Activated T-cell treated with anti-CD3 and anti-CD28 coated beads, Interleukin-2, amount 50 U/mL, for 4 hours (primary cell): ENCODE results near the gene PCDHGA1. TPM values are rescaled to one million over a fixed set of nuclear protein-coding genes. Genes with fewer than 3 reads are reported as not detected.
"Not testable (repeated sequence)": the region's sequence is repeated elsewhere in the genome, so short reads cannot be mapped to it uniquely, and the experiment has no call there.

Experiments
- ATAC-seq, 2 donors: fragments of 200-7000 bp; cut with Tn5 transposase; one replicate each; pipeline ENCODE4 v1.10.0; 2021
- DNase-seq: peaks from one replicate; pipeline ENCODE4 v3.0.0-alpha.2; 2020
- H3K27me3 Mint-ChIP-seq: one replicate; pipeline ENCODE4 v1.8.0; 2021; ENCODE audit warnings: low read depth, mixed read lengths
- H3K36me3 Mint-ChIP-seq: one replicate; pipeline ENCODE4 v1.8.0; 2022; ENCODE audit warnings: mixed read lengths; ENCODE audit not compliant: insufficient read depth
- H3K4me1 Mint-ChIP-seq: one replicate; pipeline ENCODE4 v1.8.0; 2021; ENCODE audit warnings: low read depth, mixed read lengths
- H3K4me3 Mint-ChIP-seq: one replicate; pipeline ENCODE4 v1.8.0; 2021; ENCODE audit warnings: mild to moderate bottlenecking, moderate library complexity, mixed read lengths
- H3K9me3 Mint-ChIP-seq: one replicate; pipeline ENCODE4 v1.8.0; 2021; ENCODE audit warnings: mixed read lengths
- total RNA-seq, 3 donors: library from RNA; stranded (reverse); gene quantifications; one replicate each; pipeline ENCODE4 v1.2.1, GENCODE V29; 2021

The PCDHGA1 gene
- total RNA-seq, 3 donors from 2014 or later = 0.05 to 0.11 (median 0.11) TPM

DNA sequence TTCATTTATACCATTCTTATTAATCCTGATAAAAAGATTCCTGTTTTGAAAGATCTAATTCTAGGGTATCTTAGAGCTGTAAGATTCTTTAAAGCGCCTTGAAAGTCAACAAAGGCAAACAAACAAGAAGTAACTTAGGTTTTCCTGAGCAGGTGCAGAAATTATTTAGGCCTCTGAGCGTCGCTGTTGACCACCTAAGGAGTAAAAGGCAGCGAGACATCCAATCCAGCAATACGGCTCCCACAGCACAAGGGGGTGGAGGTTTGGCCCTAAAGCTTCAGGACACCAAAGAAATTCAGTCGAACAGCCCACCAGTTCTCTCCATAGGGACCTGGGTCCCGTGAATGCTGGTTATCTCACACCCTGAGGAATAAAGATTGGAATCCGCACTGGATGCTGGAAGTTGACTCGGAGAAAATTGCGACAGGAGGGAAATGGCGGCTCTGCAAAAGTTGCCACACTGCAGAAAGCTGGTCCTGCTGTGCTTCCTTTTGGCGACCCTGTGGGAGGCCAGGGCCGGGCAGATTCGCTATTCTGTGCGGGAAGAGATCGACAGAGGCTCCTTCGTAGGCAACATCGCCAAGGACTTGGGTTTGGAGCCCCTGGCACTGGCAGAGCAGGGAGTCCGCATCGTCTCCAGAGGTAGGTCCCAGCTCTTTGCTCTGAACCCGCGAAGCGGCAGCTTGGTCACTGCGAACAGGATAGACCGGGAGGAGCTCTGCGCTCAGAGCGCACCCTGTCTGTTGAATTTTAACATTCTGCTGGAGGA, 8.4 kb downstream of the PCDHGA1 start, which contains the start of gene PCDHGA2:
Gene PCDHGA2, plus strand, starts transcription at position 223 of the 769 bp plus-strand sequence.
- no peak within 1 kb of the TSS for H3K4me3 Mint-ChIP-seq
- H3K4me1 Mint-ChIP-seq = no peaks in the 10 kb centered on the region
- H3K27me3 Mint-ChIP-seq = peaks cover 85% of the 10 kb centered on the region
- no peak for ATAC-seq
- DNase-seq = no peak
- peaks cover 54% of the 10 kb centered on the region for H3K9me3 Mint-ChIP-seq
- H3K36me3 Mint-ChIP-seq = peaks cover 2% of the 10 kb centered on the region

GRCh38 chr5:141340781-141341354, 10.6 kb downstream of the PCDHGA1 start:
- Mint-ChIP-seq H3K9me3 (peaks cover 50% of the 10 kb centered on the region), H3K27me3 (peaks cover 87% of the 10 kb centered on the region)
- DNase-seq, H3K4me3 Mint-ChIP-seq, ATAC-seq, H3K36me3 Mint-ChIP-seq, H3K4me1 Mint-ChIP-seq: not testable (repeated sequence)

DNA sequence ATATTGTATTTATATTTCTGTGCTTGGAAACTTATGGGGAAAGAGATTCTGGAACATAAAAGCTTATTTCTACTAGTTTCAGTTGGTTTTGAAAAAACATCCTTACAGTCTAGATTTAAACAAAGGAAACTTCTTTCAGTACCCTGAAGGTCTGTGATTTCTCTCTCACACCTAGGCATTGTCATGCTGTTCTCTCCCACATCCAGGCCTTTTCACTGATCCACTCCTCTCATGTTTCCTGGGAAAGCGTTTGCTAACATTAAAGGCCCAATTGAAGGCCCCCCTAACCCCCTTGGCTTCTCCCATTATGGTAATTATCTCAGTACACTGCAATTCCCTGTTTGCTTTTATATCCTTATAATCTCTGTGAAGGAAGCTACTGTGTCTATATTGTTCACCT, 12.5 kb downstream of the PCDHGA1 start:
- H3K27me3 Mint-ChIP-seq = peaks cover 88% of the 10 kb centered on the region
- ATAC-seq = no peak

DNA sequence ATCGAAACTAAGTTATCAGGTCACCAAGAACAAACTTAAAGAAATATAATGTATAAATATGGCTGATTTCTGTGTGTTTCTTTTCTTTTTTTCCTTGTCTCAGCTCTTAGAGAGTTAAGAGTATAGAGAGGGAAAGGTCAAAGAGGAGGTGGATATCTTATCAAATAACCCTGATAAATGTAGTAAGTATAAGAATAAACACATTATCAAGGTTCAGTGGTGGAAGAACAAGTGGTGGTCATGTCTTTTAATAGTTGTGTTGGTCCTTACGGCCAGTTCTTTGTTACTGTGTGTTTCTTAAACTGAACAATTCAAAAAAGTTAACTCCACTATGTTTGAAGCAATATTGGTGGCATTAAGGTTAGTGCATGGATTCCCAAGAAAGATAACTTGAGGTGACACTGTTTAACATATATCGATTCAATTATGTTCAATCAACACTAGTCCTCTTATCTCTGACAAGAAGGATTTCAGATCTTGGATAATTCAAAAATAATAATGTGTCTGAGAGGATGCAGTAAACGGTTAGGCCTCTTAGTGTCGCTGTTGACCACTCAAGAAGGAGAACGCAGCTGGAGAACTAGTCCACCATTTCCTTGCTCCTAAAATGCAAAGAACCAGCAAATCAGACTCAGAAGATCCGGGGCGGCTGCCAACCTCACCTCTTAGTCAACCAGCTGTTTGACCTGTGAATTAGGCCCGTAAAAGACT, 13.1 kb downstream of the PCDHGA1 start, which contains the start of gene PCDHGA3:
Gene PCDHGA3, plus strand, starts transcription at position 588 of the 711 bp plus-strand sequence. CDS start 205 bp downstream, outside the sequence.
- no peak within 1 kb of the TSS for H3K4me3 Mint-ChIP-seq

More for the DNA sequence above, 12.5 kb downstream of the PCDHGA1 start:
- no peak for DNase-seq
- H3K36me3 Mint-ChIP-seq = peaks cover 3% of the 10 kb centered on the region
- no peaks in the 10 kb centered on the region for H3K4me1 Mint-ChIP-seq
- H3K9me3 Mint-ChIP-seq = peaks cover 44% of the 10 kb centered on the region
- H3K4me3 Mint-ChIP-seq = no peak overlapping the region

GRCh38 chr5:141343953-141344463, 13.7 kb downstream of the PCDHGA1 start:
- no peak overlapping the region for H3K4me3 Mint-ChIP-seq
- H3K4me1 Mint-ChIP-seq = no peaks in the 10 kb centered on the region
- peaks cover 85% of the 10 kb centered on the region for H3K27me3 Mint-ChIP-seq
- peaks cover 39% of the 10 kb centered on the region for H3K9me3 Mint-ChIP-seq
- H3K36me3 Mint-ChIP-seq = peaks cover 3% of the 10 kb centered on the region
- DNase-seq (no peak), ATAC-seq (no peak)

More for the DNA sequence above, 13.1 kb downstream of the PCDHGA1 start, which contains the start of gene PCDHGA3:
- ATAC-seq (no peak), DNase-seq (no peak)
- Mint-ChIP-seq H3K4me1 (no peaks in the 10 kb centered on the region), H3K27me3 (peaks cover 85% of the 10 kb centered on the region), H3K36me3 (peaks cover 3% of the 10 kb centered on the region), H3K9me3 (peaks cover 39% of the 10 kb centered on the region)

DNA sequence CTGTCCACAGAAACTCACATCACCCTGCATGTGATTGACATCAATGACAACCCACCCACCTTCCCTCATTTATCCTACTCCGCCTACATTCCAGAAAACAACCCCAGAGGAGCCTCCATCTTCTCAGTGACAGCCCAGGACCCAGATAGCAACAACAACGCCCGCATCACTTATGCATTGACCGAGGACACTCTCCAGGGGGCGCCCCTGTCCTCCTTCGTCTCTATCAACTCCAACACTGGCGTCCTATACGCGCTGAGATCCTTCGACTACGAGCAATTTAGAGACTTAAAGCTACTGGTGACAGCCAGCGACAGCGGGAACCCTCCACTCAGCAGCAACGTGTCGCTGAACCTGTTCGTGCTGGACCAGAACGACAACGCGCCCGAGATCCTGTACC, 15.0 kb downstream of the PCDHGA1 start:
- H3K4me3 Mint-ChIP-seq = no peak overlapping the region
- ATAC-seq (no peak), DNase-seq (no peak)
- no peaks in the 10 kb centered on the region for H3K4me1 Mint-ChIP-seq
- H3K9me3 Mint-ChIP-seq = peaks cover 38% of the 10 kb centered on the region
- H3K36me3 Mint-ChIP-seq = peaks cover 4% of the 10 kb centered on the region
- peaks cover 81% of the 10 kb centered on the region for H3K27me3 Mint-ChIP-seq

DNA sequence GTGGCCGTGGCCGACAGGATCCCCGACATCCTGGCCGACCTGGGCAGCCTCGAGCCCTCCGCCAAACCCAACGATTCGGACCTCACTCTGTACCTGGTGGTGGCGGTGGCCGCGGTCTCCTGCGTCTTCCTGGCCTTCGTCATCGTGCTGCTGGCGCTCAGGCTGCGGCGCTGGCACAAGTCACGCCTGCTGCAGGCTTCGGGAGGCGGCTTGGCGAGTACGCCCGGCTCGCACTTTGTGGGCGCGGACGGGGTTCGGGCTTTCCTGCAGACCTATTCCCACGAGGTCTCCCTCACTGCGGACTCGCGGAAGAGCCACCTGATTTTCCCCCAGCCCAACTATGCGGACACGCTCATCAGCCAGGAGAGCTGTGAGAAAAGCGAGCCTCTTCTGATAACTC, 15.7 kb downstream of the PCDHGA1 start:
- H3K27me3 Mint-ChIP-seq = peaks cover 84% of the 10 kb centered on the region

DNA sequence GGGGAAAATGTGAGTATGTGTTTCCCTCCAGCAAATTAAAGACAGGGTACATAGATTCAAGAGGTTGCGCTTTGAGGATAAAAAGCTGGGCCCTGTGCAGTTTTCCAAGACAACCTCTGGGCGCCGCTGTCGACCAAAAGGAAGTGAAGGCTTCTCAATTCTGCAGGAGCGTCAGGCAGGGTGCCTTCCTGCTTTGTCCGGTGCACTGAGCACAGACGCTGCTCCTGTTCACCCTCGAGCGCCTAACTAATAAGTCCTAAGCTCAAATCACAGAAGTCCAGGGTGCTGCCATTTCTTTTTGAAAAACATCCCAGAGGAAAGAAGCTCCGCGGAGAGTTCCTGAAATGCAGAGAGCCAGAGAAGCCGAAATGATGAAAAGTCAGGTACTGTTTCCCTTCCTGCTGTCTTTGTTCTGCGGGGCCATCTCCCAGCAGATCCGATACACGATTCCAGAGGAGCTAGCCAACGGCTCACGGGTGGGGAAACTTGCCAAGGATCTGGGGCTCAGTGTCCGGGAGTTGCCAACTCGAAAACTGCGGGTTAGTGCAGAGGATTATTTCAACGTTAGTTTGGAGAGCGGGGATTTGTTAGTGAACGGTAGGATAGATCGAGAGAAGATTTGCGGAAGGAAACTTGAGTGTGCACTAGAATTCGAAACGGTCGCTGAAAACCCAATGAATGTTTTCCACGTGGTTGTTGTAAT, 19.8 kb downstream of the PCDHGA1 start, which contains the start of gene PCDHGB1:
Gene PCDHGB1, plus strand, starts transcription at position 183 of the 703 bp plus-strand sequence. Its CDS starts 162 bp downstream, at position 345.
- ATAC-seq = no peak
- peak within 1 kb of the TSS; percentile 64 for H3K4me3 Mint-ChIP-seq
- DNase-seq = no peak
- peaks cover 27% of the 10 kb centered on the region for H3K9me3 Mint-ChIP-seq
- no peaks in the 10 kb centered on the region for H3K4me1 Mint-ChIP-seq
- peaks cover 71% of the 10 kb centered on the region for H3K27me3 Mint-ChIP-seq
- H3K36me3 Mint-ChIP-seq = peaks cover 4% of the 10 kb centered on the region

More for the DNA sequence above, 15.7 kb downstream of the PCDHGA1 start:
- not testable (repeated sequence) for ATAC-seq, H3K4me3 Mint-ChIP-seq, H3K4me1 Mint-ChIP-seq, DNase-seq, H3K36me3 Mint-ChIP-seq
- H3K9me3 Mint-ChIP-seq = peaks cover 35% of the 10 kb centered on the region

DNA sequence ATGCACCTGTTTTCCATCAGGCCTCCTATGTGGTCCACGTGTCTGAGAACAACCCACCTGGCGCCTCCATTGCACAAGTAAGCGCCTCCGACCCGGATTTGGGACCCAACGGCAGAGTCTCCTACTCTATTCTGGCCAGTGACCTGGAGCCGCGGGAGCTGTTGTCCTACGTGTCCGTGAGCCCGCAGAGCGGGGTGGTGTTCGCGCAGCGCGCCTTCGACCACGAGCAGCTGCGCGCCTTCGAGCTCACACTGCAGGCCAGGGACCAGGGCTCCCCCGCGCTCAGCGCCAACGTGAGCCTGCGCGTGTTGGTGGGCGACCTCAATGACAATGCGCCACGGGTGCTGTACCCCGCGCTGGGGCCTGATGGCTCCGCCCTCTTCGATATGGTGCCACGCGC, 21.3 kb downstream of the PCDHGA1 start:
- H3K36me3 Mint-ChIP-seq = peaks cover 2% of the 10 kb centered on the region

GRCh38 chr5:141354900-141355469, 24.7 kb downstream of the PCDHGA1 start, which contains the start of gene PCDHGA4:
TSS of gene PCDHGA4 (plus strand) at chr5:141355021. CDS start at chr5:141355108, 87 bp downstream.
- ATAC-seq (no peak), DNase-seq (no peak)
- H3K4me1 Mint-ChIP-seq = no peaks in the 10 kb centered on the region
- peak within 1 kb of the TSS; percentile 45 for H3K4me3 Mint-ChIP-seq
- H3K36me3 Mint-ChIP-seq = peaks cover 2% of the 10 kb centered on the region
- peaks cover 74% of the 10 kb centered on the region for H3K27me3 Mint-ChIP-seq
- H3K9me3 Mint-ChIP-seq = peaks cover 24% of the 10 kb centered on the region

More for the DNA sequence above, 21.3 kb downstream of the PCDHGA1 start:
- Mint-ChIP-seq H3K9me3 (peaks cover 16% of the 10 kb centered on the region), H3K4me3 (no peak overlapping the region), H3K27me3 (peaks cover 75% of the 10 kb centered on the region), H3K4me1 (no peaks in the 10 kb centered on the region)
- no peak for DNase-seq
- no peak for ATAC-seq

DNA sequence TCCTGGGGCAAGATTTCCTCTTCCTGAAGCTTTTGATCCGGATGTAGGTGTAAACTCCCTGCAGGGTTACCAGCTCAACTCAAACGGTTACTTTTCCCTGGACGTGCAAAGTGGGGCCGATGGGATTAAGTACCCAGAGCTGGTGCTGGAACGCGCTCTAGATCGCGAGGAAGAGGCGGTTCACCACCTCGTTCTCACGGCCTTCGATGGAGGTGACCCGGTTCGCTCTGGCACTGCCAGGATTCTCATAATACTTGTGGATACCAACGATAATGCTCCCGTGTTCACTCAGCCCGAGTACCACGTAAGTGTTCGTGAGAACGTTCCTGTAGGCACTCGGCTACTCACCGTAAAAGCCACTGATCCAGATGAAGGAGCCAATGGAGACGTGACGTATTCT, 25.3 kb downstream of the PCDHGA1 start:
- Mint-ChIP-seq H3K4me3 (no peak overlapping the region), H3K9me3 (peaks cover 25% of the 10 kb centered on the region), H3K36me3 (peaks cover 3% of the 10 kb centered on the region), H3K27me3 (peaks cover 73% of the 10 kb centered on the region), H3K4me1 (no peaks in the 10 kb centered on the region)
- ATAC-seq (no peak), DNase-seq (no peak)

- Mint-ChIP-seq H3K9me3 (peaks cover 30% of the 10 kb centered on the region), H3K4me1 (no peaks in the 10 kb centered on the region), H3K4me3 (no peak overlapping the region), H3K36me3 (peaks cover 3% of the 10 kb centered on the region), H3K27me3 (peaks cover 73% of the 10 kb centered on the region)
- no peak for ATAC-seq
- DNase-seq = no peak
Observed at GRCh38 chr5:141356133-141356532, 25.8 kb downstream of the PCDHGA1 start.

DNA sequence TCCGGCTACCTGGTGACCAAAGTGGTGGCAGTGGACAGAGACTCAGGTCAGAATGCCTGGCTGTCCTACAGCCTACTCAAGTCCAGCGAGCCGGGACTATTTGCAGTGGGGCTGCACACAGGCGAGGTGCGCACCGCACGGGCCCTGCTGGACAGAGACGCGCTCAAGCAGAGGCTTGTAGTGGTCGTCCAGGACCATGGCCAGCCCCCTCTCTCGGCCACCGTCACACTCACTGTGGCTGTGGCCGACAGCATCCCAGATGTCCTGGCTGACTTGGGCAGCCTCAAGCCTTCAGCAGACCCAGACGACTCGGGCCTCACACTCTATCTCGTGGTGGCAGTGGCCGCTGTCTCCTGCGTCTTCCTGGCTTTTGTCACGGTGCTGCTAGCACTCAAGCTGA, 26.6 kb downstream of the PCDHGA1 start:
- no peak overlapping the region for H3K4me3 Mint-ChIP-seq
- H3K4me1 Mint-ChIP-seq = no peaks in the 10 kb centered on the region
- peaks cover 3% of the 10 kb centered on the region for H3K36me3 Mint-ChIP-seq
- DNase-seq (no peak), ATAC-seq (no peak)
- peaks cover 31% of the 10 kb centered on the region for H3K9me3 Mint-ChIP-seq
- H3K27me3 Mint-ChIP-seq = peaks cover 74% of the 10 kb centered on the region
